ENCODE measurements around the gene KYAT1.
A peak's percentile ranks its signal among the peaks of the same experiment; 100 is the strongest.

Gene KYAT1

GRCh38 chr9:128881884-128882676 is at the start of gene KYAT1, which contains the start of gene LRRC8A:
Gene KYAT1 (minus strand): TSS chr9:128881950. CDS start chr9:128845405, 36,545 bp downstream.
Gene LRRC8A (plus strand): TSS chr9:128882133. CDS start chr9:128907165, 25,032 bp downstream.
- peak; percentile 99 for DNase-seq

GRCh38 chr9:128929560-128929959 is 47.8 kb upstream of the KYAT1 start:
- no peak for DNase-seq

DNA sequence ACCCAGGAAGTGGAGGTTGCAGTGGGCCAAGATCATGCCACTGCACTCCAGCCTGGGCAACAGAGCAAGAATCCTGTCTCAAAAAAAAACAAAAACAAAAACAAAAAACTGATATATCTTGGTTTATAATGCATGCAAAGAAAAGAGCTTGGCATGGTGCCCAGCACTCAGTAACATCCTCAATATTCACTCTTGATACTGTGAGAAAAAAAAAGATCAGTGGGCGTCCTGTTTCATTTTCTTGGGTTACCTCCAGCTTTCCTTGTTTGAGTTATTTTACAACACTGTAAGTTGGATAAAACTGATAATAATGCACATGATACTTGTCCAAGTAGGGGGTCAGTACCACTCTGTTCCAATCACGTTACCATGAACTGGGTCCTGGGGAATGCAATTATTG is 46.9 kb upstream of the KYAT1 start:
- no peak for DNase-seq

GRCh38 chr9:128927731-128928411 is 46.1 kb upstream of the KYAT1 start:
- peak; percentile 48 for DNase-seq

GRCh38 chr9:128923493-128923883 is 41.7 kb upstream of the KYAT1 start:
- no peak for DNase-seq

- no peak for DNase-seq
Observed at GRCh38 chr9:128921881-128922763, 40.4 kb upstream of the KYAT1 start.

DNA sequence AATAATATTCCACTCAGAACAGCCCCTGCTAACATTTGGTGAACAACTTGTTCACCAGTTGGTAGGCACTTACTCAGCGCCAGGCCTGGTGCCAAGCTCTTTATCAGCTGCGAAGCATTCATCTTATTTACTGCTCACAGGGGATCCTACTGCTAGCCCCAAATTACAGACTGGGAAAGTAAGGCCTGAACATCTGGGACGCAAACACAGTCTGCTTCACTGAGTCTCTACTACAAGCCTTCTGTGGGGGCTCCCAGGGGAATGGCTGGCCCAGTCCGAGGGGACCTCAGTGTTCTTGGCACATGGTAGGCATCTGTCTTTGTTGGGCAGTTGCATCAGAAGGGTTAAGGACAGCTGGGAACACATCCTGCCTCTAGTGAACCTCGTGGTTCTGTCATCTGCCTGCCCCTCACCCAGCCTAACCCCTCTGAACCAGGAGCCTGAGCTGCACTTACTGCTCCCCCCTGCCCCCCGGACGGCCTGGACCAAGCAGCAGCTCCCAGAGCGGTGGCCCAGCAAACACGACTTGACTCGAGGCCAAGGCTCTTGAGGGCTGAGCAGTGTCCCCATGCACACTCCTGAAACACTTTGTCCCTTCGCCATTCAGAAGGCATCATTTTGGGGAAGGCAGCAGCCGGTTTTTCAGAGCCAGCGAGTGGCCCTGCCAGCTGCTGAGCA is 38.8 kb upstream of the KYAT1 start, which contains the start of gene PHYHD1:
Gene PHYHD1 (plus strand): TSS at position 602 of the 678 bp plus-strand sequence. CDS start 1,342 bp downstream, outside the sequence.
- DNase-seq = no peak

- DNase-seq = no peak
Observed at GRCh38 chr9:128919402-128920089, 37.8 kb upstream of the KYAT1 start.

GRCh38 chr9:128918921-128919320 is 37.2 kb upstream of the KYAT1 start:
- no peak for DNase-seq

GRCh38 chr9:128917151-128917849 is 35.5 kb upstream of the KYAT1 start:
- DNase-seq = no peak

DNA sequence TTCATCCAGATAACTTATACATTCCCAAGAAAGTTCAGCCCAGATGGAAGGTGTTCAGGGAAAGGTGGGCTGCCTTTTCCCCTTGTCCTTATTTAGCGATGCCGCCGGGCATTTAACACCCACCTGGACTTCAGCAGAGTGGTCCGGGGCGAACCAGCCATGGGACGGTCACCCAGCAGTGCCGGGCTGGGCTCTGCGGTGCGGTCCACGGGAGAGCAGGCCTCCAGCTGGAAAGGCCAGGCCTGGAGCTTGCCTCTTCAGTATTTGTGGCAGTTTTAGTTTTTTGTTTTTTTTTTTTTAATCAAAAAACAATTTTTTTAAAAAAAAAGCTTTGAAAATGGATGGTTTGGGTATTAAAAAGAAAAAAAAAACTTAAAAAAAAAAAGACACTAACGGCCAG is 35.0 kb upstream of the KYAT1 start:
- no peak for DNase-seq

DNA sequence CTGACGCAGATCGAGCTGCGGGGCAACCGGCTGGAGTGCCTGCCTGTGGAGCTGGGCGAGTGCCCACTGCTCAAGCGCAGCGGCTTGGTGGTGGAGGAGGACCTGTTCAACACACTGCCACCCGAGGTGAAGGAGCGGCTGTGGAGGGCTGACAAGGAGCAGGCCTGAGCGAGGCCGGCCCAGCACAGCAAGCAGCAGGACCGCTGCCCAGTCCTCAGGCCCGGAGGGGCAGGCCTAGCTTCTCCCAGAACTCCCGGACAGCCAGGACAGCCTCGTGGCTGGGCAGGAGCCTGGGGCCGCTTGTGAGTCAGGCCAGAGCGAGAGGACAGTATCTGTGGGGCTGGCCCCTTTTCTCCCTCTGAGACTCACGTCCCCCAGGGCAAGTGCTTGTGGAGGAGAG is 34.5 kb upstream of the KYAT1 start:
- DNase-seq = no peak

DNA sequence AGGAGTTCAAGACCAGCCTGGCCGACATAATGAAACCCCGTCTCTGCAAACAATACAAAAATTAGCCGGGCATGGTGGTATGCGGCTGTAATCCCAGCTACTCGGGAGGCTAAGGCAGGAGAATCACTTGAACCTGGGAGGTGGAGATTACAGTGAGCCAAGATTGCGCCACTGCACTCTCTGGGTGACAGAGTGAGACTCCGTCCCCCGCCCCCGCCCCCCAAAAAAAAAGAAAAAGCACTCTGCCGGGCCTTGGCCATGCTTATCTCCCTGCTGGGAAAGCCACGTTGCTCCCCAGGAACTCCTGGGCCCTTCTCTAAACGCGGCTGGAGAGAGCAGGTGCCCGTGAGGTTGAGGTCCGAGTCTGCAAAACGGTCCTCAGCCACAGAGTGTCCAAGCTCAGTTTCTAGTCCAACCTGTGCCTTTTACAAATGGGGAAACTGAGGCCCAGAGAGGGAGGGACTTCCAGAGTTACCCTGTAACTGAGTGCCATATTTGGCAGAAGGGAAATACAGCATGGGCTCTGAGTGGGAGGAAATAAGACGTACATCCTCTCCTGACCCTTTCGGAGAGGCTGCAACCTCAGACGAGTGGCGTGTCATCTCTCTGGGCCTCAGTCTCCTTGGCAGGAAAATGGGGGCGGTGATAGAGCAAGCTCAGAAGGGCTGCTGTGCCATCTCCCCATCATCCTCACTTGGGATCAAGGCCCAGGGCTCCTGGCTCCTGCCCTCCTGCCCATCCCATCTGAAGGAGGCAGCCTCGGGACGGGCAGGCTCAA is 32.4 kb upstream of the KYAT1 start:
- no peak for DNase-seq

DNA sequence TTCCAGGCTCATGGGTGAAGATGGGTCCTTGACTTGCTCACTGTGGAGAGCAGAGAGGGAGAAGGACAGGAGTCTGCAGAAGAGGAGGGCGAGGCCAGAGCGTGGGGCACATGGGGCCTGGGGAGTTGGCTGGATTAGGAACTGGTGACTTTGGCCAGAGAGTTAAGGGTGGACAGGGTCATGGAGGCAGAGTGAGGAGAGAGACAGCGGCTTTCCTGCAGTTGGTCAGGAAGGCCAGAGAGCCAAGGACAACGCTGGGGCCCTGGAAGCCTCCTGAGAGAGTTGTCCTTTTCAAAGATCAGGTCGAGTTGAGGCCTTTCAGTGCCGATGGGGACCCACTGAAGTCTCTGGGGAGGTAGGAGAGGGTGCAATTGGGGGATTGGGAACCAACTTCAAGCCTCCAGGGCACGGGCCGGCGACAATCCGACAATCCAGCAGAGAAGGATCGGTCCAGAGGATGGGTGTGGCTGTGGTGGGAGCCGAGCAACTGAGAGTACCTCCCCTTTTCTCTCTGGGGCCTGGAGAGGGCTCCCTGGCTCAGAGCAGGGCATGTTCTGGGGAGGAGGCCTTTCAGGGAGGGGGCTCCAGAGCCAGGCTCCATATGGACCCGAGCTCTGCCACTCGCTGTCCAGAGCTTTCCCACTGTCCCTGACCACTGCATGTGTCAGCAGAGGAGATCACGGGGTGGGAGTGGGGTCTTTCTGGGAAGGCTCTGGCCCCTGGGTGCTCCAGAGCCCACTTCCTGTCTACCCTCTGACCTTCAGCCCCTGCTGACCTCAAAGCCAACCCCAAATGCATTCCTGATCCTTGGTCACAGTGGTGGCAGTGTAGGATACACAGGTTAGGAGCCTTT is 31.5 kb upstream of the KYAT1 start:
- no peak for DNase-seq

- DNase-seq = no peak
Observed at GRCh38 chr9:128912270-128912853, 30.6 kb upstream of the KYAT1 start.

DNA sequence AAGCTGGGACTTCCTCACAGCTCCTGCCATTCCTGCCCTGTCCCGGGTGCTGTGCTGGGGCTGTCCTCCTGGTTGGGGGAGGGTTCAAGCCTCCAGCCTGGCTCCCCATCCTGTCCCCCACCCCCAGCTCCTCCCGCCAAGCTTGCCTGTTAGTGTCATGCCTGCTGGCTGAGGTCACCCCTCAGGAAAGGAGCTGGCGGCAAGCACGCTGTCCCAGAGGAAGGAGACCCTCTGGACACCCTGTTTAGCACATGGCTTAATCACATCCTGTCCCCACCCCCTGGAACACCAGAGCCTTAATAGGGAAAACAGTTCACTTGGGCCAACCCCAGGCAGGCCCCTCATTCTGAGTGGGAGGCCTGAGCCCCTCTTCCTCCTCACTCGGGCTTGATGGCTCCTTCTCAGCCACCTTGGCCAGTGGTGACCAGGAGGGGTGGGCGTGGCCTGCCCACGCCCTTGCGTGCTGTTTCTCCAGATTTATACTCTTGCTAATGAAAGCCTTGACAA is 29.8 kb upstream of the KYAT1 start:
- DNase-seq = no peak

DNA sequence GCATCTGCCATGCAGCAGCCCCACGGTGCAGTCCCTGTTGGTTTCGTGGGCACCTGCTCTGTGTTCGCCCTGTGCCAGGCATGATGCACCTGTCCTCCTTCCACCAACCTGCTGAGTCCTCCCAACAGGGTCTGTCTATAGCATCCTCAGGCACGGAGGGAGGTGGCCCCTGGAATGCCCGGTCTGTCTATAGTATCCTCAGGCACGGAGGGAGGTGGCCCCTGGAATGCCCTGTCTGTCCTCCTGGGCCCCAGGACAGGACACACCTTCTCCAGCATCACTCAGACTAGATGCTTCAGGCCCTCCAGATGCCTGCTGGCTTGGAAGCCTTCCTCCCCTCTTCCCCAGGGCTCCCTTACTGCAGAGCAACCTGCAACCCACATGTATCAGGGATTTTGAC is 29.2 kb upstream of the KYAT1 start:
- DNase-seq = no peak

- no peak for DNase-seq
Observed at GRCh38 chr9:128909859-128910258, 28.1 kb upstream of the KYAT1 start.

GRCh38 chr9:128908372-128908771 is 26.6 kb upstream of the KYAT1 start:
- DNase-seq = no peak

All from activated CD4-positive, alpha-beta T cell treated with anti-CD3 and anti-CD28 coated beads, Interleukin-10, Interleukin-2, amounts not matched to agents 100 ng/mL and 50 ng/mL, durations not matched to agents 16 hours and 8 hours (primary cell).